BE2C (cell line): ENCODE data around the gene RPS6KB2.

Source experiments
- DNase-seq: peaks from one replicate; pipeline ENCODE4 v3.0.0-alpha.2; 2020
- H3K27me3 ChIP-seq: fragments of 250-450 bp; sonication (Bioruptor Pico); 2 replicates; pipeline ENCODE4 v1.5.1; 2020; ENCODE audit warnings: mild to moderate bottlenecking
- H3K36me3 ChIP-seq: fragments of 250-450 bp; sonication (Bioruptor Pico); 2 replicates; pipeline ENCODE4 v1.5.1; 2020; ENCODE audit warnings: mild to moderate bottlenecking
- H3K4me1 ChIP-seq: fragments of 250-450 bp; sonication (Bioruptor Pico); 2 replicates; pipeline ENCODE4 v1.5.1; 2020
- H3K4me3 ChIP-seq: 2 replicates; pipeline ENCODE4 v1.5.1; 2011; ENCODE audit warnings: low read depth, low read length
- H3K9me3 ChIP-seq: fragments of 250-450 bp; sonication (Bioruptor Pico); 2 replicates; pipeline ENCODE4 v1.5.1; 2020
- CTCF ChIP-seq: IDR thresholded peaks from 2 replicates; pipeline ENCODE4 v1.5.1; 2012; ENCODE audit warnings: mild to moderate bottlenecking, low read depth, low read length

Gene RPS6KB2

GRCh38 chr11:67413266-67413849, 14.9 kb upstream of the RPS6KB2 start:
- no peaks in the 10 kb centered on the region for H3K4me1 ChIP-seq

GRCh38 chr11:67415501-67416304, 12.6 kb upstream of the RPS6KB2 start, which contains the start of gene CARNS1:
Gene CARNS1, plus strand, starts transcription at chr11:67415678. Its CDS starts 522 bp downstream, at chr11:67416200.
- Histone ChIP-seq H3K27me3 (0 out of 2 replicates have a peak, but pooled peaks cover 2% of the 10 kb centered on the region), H3K9me3 (no peaks in the 10 kb centered on the region), H3K4me1 (peaks cover 5% of the 10 kb centered on the region), H3K4me3 (no peak within 1 kb of the TSS), H3K36me3 (no peaks in the 10 kb centered on the region)
- DNase-seq = no peak
- TF ChIP-seq CTCF = no peak

More at GRCh38 chr11:67413266-67413849, 14.9 kb upstream of the RPS6KB2 start:
- Histone ChIP-seq H3K27me3 (no peaks in the 10 kb centered on the region), H3K9me3 (no peaks in the 10 kb centered on the region), H3K4me3 (no peak overlapping the region), H3K36me3 (no peaks in the 10 kb centered on the region)
- no peak for TF ChIP-seq CTCF
- DNase-seq = no peak

GRCh38 chr11:67416416-67417335, 11.6 kb upstream of the RPS6KB2 start:
- no peak for TF ChIP-seq CTCF
- 0 out of 2 replicates have a peak, but pooled peaks cover 2% of the 10 kb centered on the region for H3K27me3 ChIP-seq
- no peak overlapping the region for H3K4me3 ChIP-seq
- DNase-seq = no peak
- H3K9me3 ChIP-seq = no peaks in the 10 kb centered on the region
- peaks cover 5% of the 10 kb centered on the region for H3K4me1 ChIP-seq
- H3K36me3 ChIP-seq = no peaks in the 10 kb centered on the region

- no peaks in the 10 kb centered on the region for H3K36me3 ChIP-seq
- H3K27me3 ChIP-seq = 0 out of 2 replicates have a peak, but pooled peaks cover 2% of the 10 kb centered on the region
- peaks cover 5% of the 10 kb centered on the region for H3K4me1 ChIP-seq
- TF ChIP-seq CTCF = no peak
- H3K4me3 ChIP-seq = no peak overlapping the region
- DNase-seq = no peak
- no peaks in the 10 kb centered on the region for H3K9me3 ChIP-seq
These were observed 10.9 kb upstream of the RPS6KB2 start for GRCh38 chr11:67417425-67417824.

GRCh38 chr11:67418476-67419281, 9.6 kb upstream of the RPS6KB2 start:
- 0 out of 2 replicates have a peak, but pooled peaks cover 2% of the 10 kb centered on the region for H3K27me3 ChIP-seq
- no peaks in the 10 kb centered on the region for H3K9me3 ChIP-seq
- TF ChIP-seq CTCF = no peak
- no peak overlapping the region for H3K4me3 ChIP-seq
- H3K36me3 ChIP-seq = no peaks in the 10 kb centered on the region
- peaks cover 5% of the 10 kb centered on the region for H3K4me1 ChIP-seq
- DNase-seq = no peak
